A549 (cell line): ENCODE data around the gene SET. TPM values are rescaled to one million over a fixed set of nuclear protein-coding genes. Genes with fewer than 3 reads are reported as not detected.

Source experiments
- ATAC-seq, 2 experiments: fragments of 200-7000 bp in 1 of 2; fragments of >200 bp in 1 of 2; cut with Nextera tagmentation in 1 of 2; cut with Tn5 transposase in 1 of 2; 3 replicates each; pipeline versions ENCODE4 v1.8.0 to v1.9.1; 2018 to 2020; ENCODE audit warnings: mild to moderate bottlenecking in 1 of 2, moderate library complexity in 1 of 2
- CTCF ChIA-PET: fragments of 300-600 bp; sonication (Branson Sonifier 250); formaldehyde crosslinking; extraction: SDS; loops from one replicate; lab custom pipeline; 2021; ENCODE audit warnings: antibody characterized with exemption, inconsistent platforms; lab: Yijun Ruan, JAX
- POLR2A ChIA-PET: fragments of 350-600 bp; formaldehyde crosslinking; extraction: SDS; loops from one replicate; lab custom pipeline; 2021; ENCODE audit warnings: antibody characterized with exemption, inconsistent platforms; lab: Yijun Ruan, JAX
- DNase-seq, 2 experiments: peaks; one replicate each; pipeline versions ENCODE4 v3.0.0 to v3.0.0-alpha.2; 2011 to 2016; ENCODE audit warnings: low read depth in 1 of 2, low spot score in 1 of 2
- FAIRE-seq: peaks from 2 replicates; lab custom pipeline; 2011; peaks lifted over from hg19 to GRCh38; lab: Jason Lieb, UNC
- H3K27ac ChIP-seq, 2 experiments: fragments of >200 bp; sonication (Bioruptor Twin); formaldehyde crosslinking; 3 replicates each; pipeline ENCODE4 v1.5.1; 2016 to 2017
- H3K4me1 ChIP-seq: fragments of >200 bp; sonication (Bioruptor Twin); formaldehyde crosslinking; 3 replicates; pipeline ENCODE4 v1.6.1; 2016
- H3K4me2 ChIP-seq: fragments of >200 bp; sonication (Bioruptor Twin); formaldehyde crosslinking; 3 replicates; pipeline ENCODE4 v1.6.1; 2016
- H3K4me3 ChIP-seq: fragments of >200 bp; sonication (Bioruptor Twin); formaldehyde crosslinking; 3 replicates; pipeline ENCODE4 v1.5.1; 2016
- H3K9me3 ChIP-seq: fragments of >200 bp; sonication (Bioruptor Twin); formaldehyde crosslinking; 3 replicates; pipeline ENCODE4 v1.6.1; 2016
- CHD2 ChIP-seq: fragments of 150-350 bp; IDR thresholded peaks from 2 replicates; pipeline ENCODE4 v1.6.1; 2014; ENCODE audit warnings: low read length; ENCODE audit not compliant: partially characterized antibody
- CHD4 ChIP-seq: fragments of 200-600 bp; sonication (generic); IDR thresholded peaks from 2 replicates; pipeline ENCODE4 v1.6.1; 2016; ENCODE audit warnings: antibody characterized with exemption, mild to moderate bottlenecking, borderline replicate concordance
- EHF ChIP-seq: fragments of 250-450 bp; sonication (Bioruptor Pico); IDR thresholded peaks from 2 replicates; pipeline ENCODE4 v1.5.0; 2020; ENCODE audit warnings: mild to moderate bottlenecking
- FOSB ChIP-seq: fragments of 250-450 bp; sonication (Bioruptor Pico); IDR thresholded peaks from 2 replicates; pipeline ENCODE4 v1.5.0; 2020; ENCODE audit warnings: mild to moderate bottlenecking, moderate library complexity
- FOXS1 ChIP-seq: fragments of 250-450 bp; sonication (Bioruptor Pico); IDR thresholded peaks from 2 replicates; pipeline ENCODE4 v1.5.0; 2020; ENCODE audit warnings: mild to moderate bottlenecking, moderate library complexity
- HOXB13 ChIP-seq: fragments of 250-450 bp; sonication (Bioruptor Pico); IDR thresholded peaks from 2 replicates; pipeline ENCODE4 v1.5.0; 2020; ENCODE audit warnings: low read depth, mild to moderate bottlenecking, moderate library complexity
- KDM5A ChIP-seq: fragments of 200-600 bp; sonication (generic); IDR thresholded peaks from 2 replicates; pipeline ENCODE4 v1.6.1; 2016; ENCODE audit warnings: antibody characterized with exemption, mild to moderate bottlenecking
- MAZ ChIP-seq: fragments of 150-350 bp; IDR thresholded peaks from 2 replicates; pipeline ENCODE4 v1.6.1; 2014; ENCODE audit warnings: antibody characterized with exemption, low read depth, low read length, borderline replicate concordance
- NFE2L2 ChIP-seq: fragments of 150-350 bp; conservative IDR thresholded peaks from 2 replicates; pipeline ENCODE4 v1.6.1; 2014; ENCODE audit warnings: low read length
- PHF8 ChIP-seq: fragments of 200-600 bp; sonication (generic); IDR thresholded peaks from 2 replicates; pipeline ENCODE4 v1.6.1; 2016; ENCODE audit warnings: low read depth, mild to moderate bottlenecking, antibody characterized with exemption, moderate library complexity, borderline replicate concordance
- POLR2A ChIP-seq: IDR thresholded peaks from 2 replicates; pipeline ENCODE4 v1.6.1; 2012; ENCODE audit warnings: mild to moderate bottlenecking, low read length
- POLR2AphosphoS2 ChIP-seq: conservative IDR thresholded peaks from 2 replicates; pipeline ENCODE4 v1.6.1; 2012; ENCODE audit warnings: low read length, improper control_type of control experiment, inconsistent platforms
- RAD21 ChIP-seq, 2 experiments: fragments of >200 bp in 1 of 2; sonication (Bioruptor Twin) in 1 of 2; formaldehyde crosslinking in 1 of 2; IDR thresholded peaks in 1 of 2; conservative IDR thresholded peaks in 1 of 2; 2 replicates in 1 of 2; 3 replicates in 1 of 2; pipeline ENCODE4 v1.6.1; 2012 to 2018; ENCODE audit warnings: inconsistent platforms in 1 of 2
- RARB ChIP-seq: fragments of 250-450 bp; sonication (Bioruptor Pico); IDR thresholded peaks from 2 replicates; pipeline ENCODE4 v1.8.0; 2021; ENCODE audit warnings: mild to moderate bottlenecking, moderate library complexity
- RFX5 ChIP-seq: fragments of 450-650 bp; IDR thresholded peaks from 2 replicates; pipeline ENCODE4 v1.7.1; 2014; ENCODE audit warnings: antibody characterized with exemption, mild to moderate bottlenecking, moderate library complexity
- RNF2 ChIP-seq: fragments of 200-600 bp; sonication (generic); IDR thresholded peaks from 2 replicates; pipeline ENCODE4 v1.6.1; 2016; ENCODE audit warnings: low read depth, mild to moderate bottlenecking, antibody characterized with exemption, moderate library complexity, borderline replicate concordance
- TFCP2L1 ChIP-seq: fragments of 250-450 bp; sonication (Bioruptor Pico); IDR thresholded peaks from 2 replicates; pipeline ENCODE4 v1.5.0; 2021; ENCODE audit warnings: mild to moderate bottlenecking
- TP53 ChIP-seq: fragments of 250-450 bp; sonication (Bioruptor Pico); IDR thresholded peaks from 2 replicates; pipeline ENCODE4 v1.5.0; 2021; ENCODE audit warnings: mild to moderate bottlenecking, moderate library complexity
- ZFP36 ChIP-seq: fragments of 450-650 bp; IDR thresholded peaks from 2 replicates; pipeline ENCODE4 v1.6.1; 2014; ENCODE audit warnings: borderline replicate concordance; ENCODE audit not compliant: partially characterized antibody
- ZSCAN20 ChIP-seq: fragments of 250-450 bp; sonication (Bioruptor Pico); IDR thresholded peaks from 2 replicates; pipeline ENCODE4 v1.8.0; 2022; ENCODE audit warnings: mild to moderate bottlenecking, moderate library complexity
- WGBS: methylation state at CpG from one replicate; pipeline ENCODE4 v1.1.6; 2017; ENCODE audit errors: missing lambda C conversion rate; 5-methylcytosine and 5-hydroxymethylcytosine counted together
- polyA plus RNA-seq, 4 experiments: library from polyadenylated mRNA; depleted of rRNA in 3 of 4; stranded (reverse); fragments of >200 nt; fragmentation: RNase III in 1 of 4; extraction: RNeasy Plus Mini Kit Qiagen cat#74134 plus additional on column Dnase treatment in 1 of 4; gene quantifications; 2 replicates in 3 of 4; 3 replicates in 1 of 4; pipeline ENCODE4 v1.2.3, GENCODE V29; 2011 to 2017
- TF ChIP-seq, protein P1 (sequence below): fragments of 200-600 bp; sonication (generic); IDR thresholded peaks from 2 replicates; pipeline ENCODE4 v1.6.1; 2016; ENCODE audit warnings: antibody characterized with exemption, mild to moderate bottlenecking, moderate library complexity
- TF ChIP-seq, protein P2 (sequence below): IDR thresholded peaks from 2 replicates; pipeline ENCODE4 v1.6.1; 2012; ENCODE audit warnings: low read depth, borderline replicate concordance
- TF ChIP-seq, protein P3 (sequence below): fragments of 150-350 bp; IDR thresholded peaks from 2 replicates; pipeline ENCODE4 v1.6.1; 2014; ENCODE audit warnings: low read depth, mild to moderate bottlenecking, low read length

The SET gene
- polyA plus RNA-seq, 2 of the 4 experiments (the other 2 are of a cell fraction): 518 to 538 TPM

DNA sequence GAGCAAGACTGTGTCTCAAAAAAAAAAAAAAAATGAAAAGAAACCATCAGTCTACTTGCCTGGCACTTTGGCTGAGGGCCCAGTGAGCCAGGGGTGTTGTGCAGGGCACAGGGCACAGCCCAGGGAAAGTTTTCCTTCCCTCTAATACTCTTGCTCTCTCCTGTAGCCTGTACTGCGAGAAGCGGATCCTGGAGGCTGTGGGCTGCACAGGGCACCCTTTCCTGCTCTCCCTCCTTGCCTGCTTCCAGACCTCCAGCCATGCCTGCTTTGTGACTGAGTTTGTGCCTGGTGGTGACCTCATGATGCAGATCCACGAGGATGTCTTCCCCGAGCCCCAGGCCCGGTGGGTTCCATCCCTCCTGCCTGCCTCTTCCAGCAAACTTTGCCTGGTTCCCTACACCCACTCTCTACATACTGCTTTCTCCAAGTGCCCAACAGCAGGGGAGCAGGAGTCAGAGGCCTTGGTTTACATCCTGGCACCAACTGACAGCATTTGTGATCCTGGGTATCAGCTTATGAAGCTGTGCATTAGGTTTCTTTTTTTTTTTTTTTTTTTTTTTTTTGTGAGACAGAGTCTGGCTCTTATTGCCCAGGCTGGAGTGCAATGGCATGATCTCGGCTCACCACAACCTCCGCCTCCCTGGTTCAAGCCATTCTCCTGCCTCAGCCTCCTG, 27.7 kb downstream of the SET start:
- ATAC-seq (peak in 1 of 2 experiments; percentile 9; a peak in 2 of 6 replicates), DNase-seq (no peak), FAIRE-seq (no peak)
- no peaks in the 10 kb centered on the region for H3K4me1 ChIP-seq
- H3K9me3 ChIP-seq: no peaks in the 10 kb centered on the region
- CTCF ChIA-PET: interaction anchor here (1.0 to 2.1 kb wide), 4 partner anchors 10 to 26 kb away, joined by 3 to 9 read pairs (median 4); partner anchors contain the start of gene PKN3
- TF ChIP-seq KDM5A (no peak), MAZ (no peak), POLR2A (no peak), RFX5 (no peak), ZFP36 (no peak), RNF2 (no peak), RARB (no peak), FOXS1 (CRISPR knock-in tag) (no peak), NFE2L2 (no peak), TP53 (CRISPR knock-in tag) (no peak), RAD21 (conservative IDR thresholded peaks at IDR 0.05 in 1 of 2, IDR thresholded peaks at IDR 0.05 in 1 of 2) (no peak), ZSCAN20 (CRISPR knock-in tag) (no peak), TFCP2L1 (CRISPR knock-in tag) (no peak), PHF8 (no peak), CHD4 (no peak), CHD2 (no peak), HOXB13 (CRISPR knock-in tag) (no peak)
- TF ChIP-seq, protein P1, sequence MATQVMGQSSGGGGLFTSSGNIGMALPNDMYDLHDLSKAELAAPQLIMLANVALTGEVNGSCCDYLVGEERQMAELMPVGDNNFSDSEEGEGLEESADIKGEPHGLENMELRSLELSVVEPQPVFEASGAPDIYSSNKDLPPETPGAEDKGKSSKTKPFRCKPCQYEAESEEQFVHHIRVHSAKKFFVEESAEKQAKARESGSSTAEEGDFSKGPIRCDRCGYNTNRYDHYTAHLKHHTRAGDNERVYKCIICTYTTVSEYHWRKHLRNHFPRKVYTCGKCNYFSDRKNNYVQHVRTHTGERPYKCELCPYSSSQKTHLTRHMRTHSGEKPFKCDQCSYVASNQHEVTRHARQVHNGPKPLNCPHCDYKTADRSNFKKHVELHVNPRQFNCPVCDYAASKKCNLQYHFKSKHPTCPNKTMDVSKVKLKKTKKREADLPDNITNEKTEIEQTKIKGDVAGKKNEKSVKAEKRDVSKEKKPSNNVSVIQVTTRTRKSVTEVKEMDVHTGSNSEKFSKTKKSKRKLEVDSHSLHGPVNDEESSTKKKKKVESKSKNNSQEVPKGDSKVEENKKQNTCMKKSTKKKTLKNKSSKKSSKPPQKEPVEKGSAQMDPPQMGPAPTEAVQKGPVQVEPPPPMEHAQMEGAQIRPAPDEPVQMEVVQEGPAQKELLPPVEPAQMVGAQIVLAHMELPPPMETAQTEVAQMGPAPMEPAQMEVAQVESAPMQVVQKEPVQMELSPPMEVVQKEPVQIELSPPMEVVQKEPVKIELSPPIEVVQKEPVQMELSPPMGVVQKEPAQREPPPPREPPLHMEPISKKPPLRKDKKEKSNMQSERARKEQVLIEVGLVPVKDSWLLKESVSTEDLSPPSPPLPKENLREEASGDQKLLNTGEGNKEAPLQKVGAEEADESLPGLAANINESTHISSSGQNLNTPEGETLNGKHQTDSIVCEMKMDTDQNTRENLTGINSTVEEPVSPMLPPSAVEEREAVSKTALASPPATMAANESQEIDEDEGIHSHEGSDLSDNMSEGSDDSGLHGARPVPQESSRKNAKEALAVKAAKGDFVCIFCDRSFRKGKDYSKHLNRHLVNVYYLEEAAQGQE: no peak
- TF ChIP-seq, protein P2, sequence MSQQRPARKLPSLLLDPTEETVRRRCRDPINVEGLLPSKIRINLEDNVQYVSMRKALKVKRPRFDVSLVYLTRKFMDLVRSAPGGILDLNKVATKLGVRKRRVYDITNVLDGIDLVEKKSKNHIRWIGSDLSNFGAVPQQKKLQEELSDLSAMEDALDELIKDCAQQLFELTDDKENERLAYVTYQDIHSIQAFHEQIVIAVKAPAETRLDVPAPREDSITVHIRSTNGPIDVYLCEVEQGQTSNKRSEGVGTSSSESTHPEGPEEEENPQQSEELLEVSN: no peak
- H3K4me3 ChIP-seq: no peak overlapping the region
- no peak overlapping the region for H3K4me2 ChIP-seq
- no peak overlapping the region for H3K27ac ChIP-seq
- POLR2A ChIA-PET: interaction anchor here (0.6 kb wide), 1 partner anchor 1265 kb away, joined by 5 read pairs; the partner anchor contains the start of gene LRSAM1
- 88% methylated on average over 7 of the region's 7 CpGs for WGBS

DNA sequence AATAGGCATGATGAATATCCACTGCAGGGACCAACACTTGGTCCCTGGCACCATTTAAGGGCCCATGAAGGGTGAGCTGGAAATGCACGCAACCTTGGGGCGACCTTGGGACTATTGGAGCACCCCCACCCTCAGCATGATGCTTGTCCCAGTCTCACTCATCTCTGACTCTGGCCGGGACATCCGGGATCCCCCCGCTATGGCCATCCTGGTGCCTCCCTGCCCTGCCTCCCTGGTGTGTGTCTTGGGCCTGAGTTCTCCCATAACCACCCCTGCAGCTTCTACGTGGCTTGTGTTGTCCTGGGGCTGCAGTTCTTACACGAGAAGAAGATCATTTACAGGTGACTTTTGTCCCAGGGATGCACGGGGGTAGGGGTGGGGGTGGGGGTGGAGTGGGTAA, 29.0 kb downstream of the SET start:
- Histone ChIP-seq H3K9me3 (no peaks in the 10 kb centered on the region), H3K4me1 (peaks cover 7% of the 10 kb centered on the region), H3K27ac (no peak overlapping the region), H3K4me3 (no peak overlapping the region), H3K4me2 (no peak overlapping the region)
- TF ChIP-seq EHF (no peak), FOSB (CRISPR knock-in tag) (no peak), POLR2AphosphoS2 (no peak), HOXB13 (CRISPR knock-in tag) (no peak)
- TF ChIP-seq, protein P3, sequence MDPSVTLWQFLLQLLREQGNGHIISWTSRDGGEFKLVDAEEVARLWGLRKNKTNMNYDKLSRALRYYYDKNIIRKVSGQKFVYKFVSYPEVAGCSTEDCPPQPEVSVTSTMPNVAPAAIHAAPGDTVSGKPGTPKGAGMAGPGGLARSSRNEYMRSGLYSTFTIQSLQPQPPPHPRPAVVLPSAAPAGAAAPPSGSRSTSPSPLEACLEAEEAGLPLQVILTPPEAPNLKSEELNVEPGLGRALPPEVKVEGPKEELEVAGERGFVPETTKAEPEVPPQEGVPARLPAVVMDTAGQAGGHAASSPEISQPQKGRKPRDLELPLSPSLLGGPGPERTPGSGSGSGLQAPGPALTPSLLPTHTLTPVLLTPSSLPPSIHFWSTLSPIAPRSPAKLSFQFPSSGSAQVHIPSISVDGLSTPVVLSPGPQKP: no peak
- ATAC-seq: no peak
- ChIA-PET POLR2A (interaction anchor here (0.7 kb wide), 1 partner anchor 161 kb away, joined by 3 read pairs; no protein-coding TSS in a partner anchor), CTCF (interaction anchor here (1.2 to 2.1 kb wide), 2 partner anchors 16 to 18 kb away, joined by 3 to 9 read pairs; partner anchors contain the start of gene PKN3)
- DNase-seq: no peak
- FAIRE-seq: no peak
- WGBS: 93% methylated on average over 7 of the region's 8 CpGs
